Endothelial cell of umbilical vein (primary cell): ENCODE data around the gene RPA1. TPM values are rescaled to one million over a fixed set of nuclear protein-coding genes. Genes with fewer than 3 reads are reported as not detected.

Source experiments
- BruUV-seq: library from RNA; stranded (reverse); fragments of 400-500 nt; replicated peaks from 2 replicates; lab custom pipeline; 2021; lab: Mats Ljungman, UMichigan
- CTCF ChIA-PET: fragments of 300-600, 350-600 bp; sonication (Branson Sonifier 250); formaldehyde crosslinking; loops from one replicate; lab custom pipeline; 2021; ENCODE audit warnings: antibody characterized with exemption, inconsistent platforms; lab: Charles Lee
- POLR2A ChIA-PET: fragments of 300-600, 350-600 bp; sonication (Branson Sonifier 250); formaldehyde crosslinking; loops from one replicate; lab custom pipeline; 2021; ENCODE audit warnings: antibody characterized with exemption, inconsistent platforms; lab: Charles Lee
- DNase-seq: peaks from one replicate; pipeline ENCODE4 v3.0.0-alpha.2; 2011; ENCODE audit warnings: low read depth, low spot score
- FAIRE-seq: peaks from 2 replicates; lab custom pipeline; 2011; peaks lifted over from hg19 to GRCh38; lab: Jason Lieb, UNC
- H2AFZ ChIP-seq: 2 replicates; pipeline ENCODE4 v1.6.0; 2012; ENCODE audit warnings: low read depth, low read length, control low read depth, inconsistent platforms
- H3K27ac ChIP-seq: 2 replicates; pipeline ENCODE4 v1.5.1; 2011; ENCODE audit warnings: low read depth, mild to moderate bottlenecking, control low read depth, low read length, moderate library complexity; ENCODE audit not compliant: insufficient read depth
- H3K27me3 ChIP-seq, 2 experiments: 2 replicates each; pipeline versions ENCODE4 v1.6.0 to v1.6.1; 2011; ENCODE audit warnings: low read length in 2 of 2, mixed read lengths in 1 of 2; ENCODE audit not compliant: control insufficient read depth in 2 of 2, insufficient read depth in 2 of 2
- H3K36me3 ChIP-seq, 2 experiments: 2 replicates in 1 of 2; 3 replicates in 1 of 2; pipeline ENCODE4 v1.5.1; 2011; ENCODE audit warnings: low read length in 2 of 2, mild to moderate bottlenecking in 1 of 2, moderate library complexity in 1 of 2; ENCODE audit not compliant: control insufficient read depth in 2 of 2, insufficient read depth in 2 of 2; ENCODE audit errors: extremely low read depth in 1 of 2
- H3K4me1 ChIP-seq: 3 replicates; pipeline ENCODE4 v1.5.1; 2011; ENCODE audit warnings: mild to moderate bottlenecking, low read length; ENCODE audit not compliant: control insufficient read depth, insufficient read depth; ENCODE audit errors: extremely low read depth
- H3K4me2 ChIP-seq: 2 replicates; pipeline ENCODE4 v1.6.1; 2011; ENCODE audit warnings: low read length, control low read depth, mixed read lengths; ENCODE audit not compliant: insufficient read depth
- H3K4me3 ChIP-seq, 3 experiments: fragments of 200-600 bp in 1 of 3; sonication (generic), shearing (Covaris generic) in 1 of 3; replicated peaks in 1 of 3; 2 replicates each; pipeline ENCODE4 v1.5.1; 2011 to 2016; ENCODE audit warnings: control low read depth in 3 of 3, low read length in 3 of 3, mild to moderate bottlenecking in 2 of 3, inconsistent platforms in 1 of 3, low read depth in 1 of 3, moderate library complexity in 1 of 3; ENCODE audit not compliant: insufficient read depth in 1 of 3
- H3K79me2 ChIP-seq: 2 replicates; pipeline ENCODE4 v1.6.0; 2012; ENCODE audit warnings: low read length, inconsistent platforms; ENCODE audit not compliant: control insufficient read depth, insufficient read depth
- H3K9ac ChIP-seq: replicated peaks from 2 replicates; pipeline ENCODE3; 2011; ENCODE audit warnings: low read length, control low read depth; ENCODE audit not compliant: insufficient read depth; ENCODE audit errors: extremely low read depth
- H3K9me1 ChIP-seq: replicated peaks from 3 replicates; pipeline ENCODE4 v1.6.0; 2011; ENCODE audit warnings: mild to moderate bottlenecking, low read length; ENCODE audit not compliant: control insufficient read depth, insufficient read depth; ENCODE audit errors: extremely low read depth
- H3K9me3 ChIP-seq: replicated peaks from 2 replicates; pipeline ENCODE4 v1.5.1; 2012; ENCODE audit warnings: low read length, inconsistent platforms; ENCODE audit not compliant: control insufficient read depth, insufficient read depth
- H4K20me1 ChIP-seq: replicated peaks from 2 replicates; pipeline ENCODE3; 2011; ENCODE audit warnings: mild to moderate bottlenecking, low read length; ENCODE audit not compliant: control insufficient read depth, insufficient read depth; ENCODE audit errors: extremely low read depth
- EZH2 ChIP-seq: IDR thresholded peaks from 2 replicates; pipeline ENCODE4 v1.6.1; 2012; ENCODE audit warnings: borderline replicate concordance, low read depth, mild to moderate bottlenecking, moderate library complexity, low read length, inconsistent platforms; ENCODE audit not compliant: severe bottlenecking
- FOS ChIP-seq: IDR thresholded peaks from 2 replicates; pipeline ENCODE4 v1.6.1; 2011; ENCODE audit warnings: mild to moderate bottlenecking, low read length, moderate library complexity, borderline replicate concordance; ENCODE audit not compliant: insufficient read depth
- GATA2 ChIP-seq: IDR thresholded peaks from 2 replicates; pipeline ENCODE4 v1.7.0; 2011; ENCODE audit warnings: low read depth, mild to moderate bottlenecking, moderate library complexity, mixed read lengths, low read length; ENCODE audit not compliant: insufficient read length, insufficient read depth
- JUN ChIP-seq: IDR thresholded peaks from 2 replicates; pipeline ENCODE4 v1.6.1; 2011; ENCODE audit warnings: borderline replicate concordance, low read depth; ENCODE audit not compliant: insufficient read length, insufficient read depth
- MYC ChIP-seq: IDR thresholded peaks from one replicate; pipeline ENCODE4 v1.6.1; 2011; ENCODE audit warnings: mild to moderate bottlenecking, low read depth, low read length
- POLR2A ChIP-seq: IDR thresholded peaks from 2 replicates; pipeline ENCODE4 v1.6.1; 2012; ENCODE audit warnings: low read depth, mild to moderate bottlenecking, control low read depth, low read length
- POLR2AphosphoS5 ChIP-seq: IDR thresholded peaks from 2 replicates; pipeline ENCODE4 v1.6.1; 2012; ENCODE audit warnings: low read depth, mild to moderate bottlenecking, control low read depth, low read length, moderate library complexity; ENCODE audit not compliant: insufficient read depth
- dilution Hi-C: fragments of 300-500 bp; cut with MboI; formaldehyde crosslinking; loops from one replicate; pipeline ENCODE4 v1.15.0; 2019; ENCODE audit warnings: low sequenced_read_pairs; ENCODE audit not compliant: extremely low pct_ligation_motif_present
- intact Hi-C: fragments of 100-400 bp; cut with micrococcal nuclease; formaldehyde crosslinking; loops from one replicate; pipeline ENCODE4 v1.10.0; 2022
- polyA plus RNA-seq, 4 experiments: library from polyadenylated mRNA; depleted of rRNA in 3 of 4; stranded (reverse) in 3 of 4; unstranded in 1 of 4; fragments of >200 nt; gene quantifications; 2 replicates each; pipeline versions ENCODE4 v1.2.1 to v1.2.3, GENCODE V29; 2011 to 2012; ENCODE audit warnings: missing spikeins in 1 of 4
- total RNA-seq: library from RNA; stranded (reverse); gene quantifications from 2 replicates; pipeline ENCODE4 v1.2.3, GENCODE V29; 2021
- TF ChIP-seq, protein P1 (sequence below), 2 donors: IDR thresholded peaks; 1 replicate in 1 of 2; 2 replicates in 1 of 2; pipeline ENCODE4 v1.5.1; 2011; ENCODE audit warnings: low read length in 2 of 2, mild to moderate bottlenecking in 2 of 2, moderate library complexity in 2 of 2, control low read depth in 1 of 2, inconsistent platforms in 1 of 2, low read depth in 1 of 2; ENCODE audit not compliant: insufficient read depth in 1 of 2; ENCODE audit errors: extremely low read depth in 1 of 2
- TF ChIP-seq, protein P2 (sequence below): IDR thresholded peaks from 2 replicates; pipeline ENCODE4 v1.6.1; 2011; ENCODE audit not compliant: insufficient read depth, insufficient read length

The RPA1 gene
- total and polyA plus RNA-seq, 2 donors (not counting 3 experiments of a cell fraction or from before 2014, with no cell fraction given), result 50.5 to 123 TPM

DNA sequence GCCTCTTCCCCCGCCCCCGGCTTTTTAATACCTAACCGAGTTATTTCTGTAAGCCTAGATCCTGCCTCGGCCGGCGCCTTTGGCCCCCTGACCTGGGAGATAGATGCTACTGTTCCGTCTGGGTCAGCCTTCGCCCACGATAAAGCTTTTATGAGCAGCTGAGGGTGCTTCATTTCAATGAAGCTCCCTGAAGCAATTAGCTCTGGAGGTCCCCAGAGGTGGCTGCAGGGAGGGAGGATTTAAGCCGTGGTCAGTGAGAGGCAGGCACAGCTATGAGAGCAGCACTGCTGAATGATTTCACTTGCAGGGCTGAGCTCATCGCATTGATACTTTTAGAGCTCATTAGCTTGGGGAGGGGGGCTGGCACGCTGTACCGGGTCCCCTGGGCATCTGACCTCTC lies 89.4 kb downstream of the RPA1 start:
- Histone ChIP-seq H3K27ac (no peak overlapping the region), H3K4me2 (no peak overlapping the region), H4K20me1 (no peaks in the 10 kb centered on the region), H3K27me3 (no peaks in the 10 kb centered on the region), H3K4me1 (no peaks in the 10 kb centered on the region), H3K79me2 (no peaks in the 10 kb centered on the region), H3K9ac (no peak overlapping the region), H3K9me1 (no peaks in the 10 kb centered on the region), H2AFZ (no peak overlapping the region), H3K4me3 (no peak overlapping the region), H3K36me3 (no peaks in the 10 kb centered on the region), H3K9me3 (no peaks in the 10 kb centered on the region)
- FAIRE-seq (no peak), DNase-seq (no peak)
- intact Hi-C loops, result no loop called here
- BruUV-seq, result no TSS peak
- no peak for TF ChIP-seq GATA2
- no peak for TF ChIP-seq POLR2A
- no peak for TF ChIP-seq MYC
- no peak for TF ChIP-seq POLR2AphosphoS5
- TF ChIP-seq, protein P1, sequence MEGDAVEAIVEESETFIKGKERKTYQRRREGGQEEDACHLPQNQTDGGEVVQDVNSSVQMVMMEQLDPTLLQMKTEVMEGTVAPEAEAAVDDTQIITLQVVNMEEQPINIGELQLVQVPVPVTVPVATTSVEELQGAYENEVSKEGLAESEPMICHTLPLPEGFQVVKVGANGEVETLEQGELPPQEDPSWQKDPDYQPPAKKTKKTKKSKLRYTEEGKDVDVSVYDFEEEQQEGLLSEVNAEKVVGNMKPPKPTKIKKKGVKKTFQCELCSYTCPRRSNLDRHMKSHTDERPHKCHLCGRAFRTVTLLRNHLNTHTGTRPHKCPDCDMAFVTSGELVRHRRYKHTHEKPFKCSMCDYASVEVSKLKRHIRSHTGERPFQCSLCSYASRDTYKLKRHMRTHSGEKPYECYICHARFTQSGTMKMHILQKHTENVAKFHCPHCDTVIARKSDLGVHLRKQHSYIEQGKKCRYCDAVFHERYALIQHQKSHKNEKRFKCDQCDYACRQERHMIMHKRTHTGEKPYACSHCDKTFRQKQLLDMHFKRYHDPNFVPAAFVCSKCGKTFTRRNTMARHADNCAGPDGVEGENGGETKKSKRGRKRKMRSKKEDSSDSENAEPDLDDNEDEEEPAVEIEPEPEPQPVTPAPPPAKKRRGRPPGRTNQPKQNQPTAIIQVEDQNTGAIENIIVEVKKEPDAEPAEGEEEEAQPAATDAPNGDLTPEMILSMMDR (IDR thresholded peaks at IDR 0.05; ENCODE audit: extremely low read depth in 1 of 2, insufficient read depth in 1 of 2, low read depth in 1 of 2, low read length in 2 of 2), result no peak
- TF ChIP-seq FOS, result no peak
- TF ChIP-seq JUN, result no peak
- TF ChIP-seq, protein P2, sequence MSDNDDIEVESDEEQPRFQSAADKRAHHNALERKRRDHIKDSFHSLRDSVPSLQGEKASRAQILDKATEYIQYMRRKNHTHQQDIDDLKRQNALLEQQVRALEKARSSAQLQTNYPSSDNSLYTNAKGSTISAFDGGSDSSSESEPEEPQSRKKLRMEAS, result no peak
- no peak for TF ChIP-seq EZH2
- CTCF ChIA-PET, result interaction anchor here (0.9 to 4.9 kb wide), 4 partner anchors 9 to 107 kb away, joined by 3 to 22 read pairs (median 6); partner anchors contain the start of gene RTN4RL1
- dilution Hi-C loops, result no loop called here
- POLR2A ChIA-PET, result no interaction called here
